ENCODE measurements around the gene RBM6. TPM values are rescaled to one million over a fixed set of nuclear protein-coding genes. Genes with fewer than 3 reads are reported as not detected.

Gene RBM6
- total RNA-seq, 1 experiment from 2014 or later, result 90.7 TPM

- Mint-ChIP-seq H3K36me3 (ENCODE audit: insufficient read depth in 1 of 3, low read depth in 3 of 3) (peaks cover 0 to 11% (median 0%) of the 10 kb centered on the region in 3 experiments; a peak in 5 of 7 replicates), H3K4me3 (no peak overlapping the region), H3K9me3 (no peaks in the 10 kb centered on the region; a peak in 1 of 5 replicates), H3K27ac (no peak overlapping the region), H3K27me3 (ENCODE audit: low read depth) (no peaks in the 10 kb centered on the region; the same call in 1 of the 2 replicates), H3K4me1 (peaks cover 41 to 64% of the 10 kb centered on the region in 2 experiments)
- Histone ChIP-seq H3K23me2 (ENCODE audit: insufficient read length, low read depth, low read length, poor library complexity, severe bottlenecking) (no peaks in the 10 kb centered on the region), H2AFZ (ENCODE audit: low read length) (no peak overlapping the region), H3K79me2 (ENCODE audit: insufficient read depth, low read length) (no peaks in the 10 kb centered on the region), H3K4ac (ENCODE audit: low read depth, low read length) (no peak overlapping the region), H3K23ac (ENCODE audit: insufficient read length, low read depth, low read length) (no peak overlapping the region), H4K5ac (ENCODE audit: insufficient read length, low read depth, low read length) (no peak overlapping the region), H2AK5ac (ENCODE audit: insufficient read length, low read length) (no peak overlapping the region), H3K9ac (ENCODE audit: extremely low read depth, insufficient read length, low read length) (no peak overlapping the region), H3K9me3 (ENCODE audit: control insufficient read depth, low read depth, low read length) (no peaks in the 10 kb centered on the region), H3K14ac (ENCODE audit: insufficient read depth, low read length) (no peak overlapping the region), H3K56ac (ENCODE audit: insufficient read length, low read depth, low read length) (no peak overlapping the region), H3K4me2 (ENCODE audit: insufficient read depth, insufficient read length, low read length) (no peak overlapping the region), H2BK120ac (ENCODE audit: low read depth, low read length, poor library complexity, severe bottlenecking) (no peak overlapping the region), H4K91ac (ENCODE audit: insufficient read length, low read depth, low read length) (no peak overlapping the region), H4K20me1 (ENCODE audit: control insufficient read depth, insufficient read depth, insufficient read length) (no peaks in the 10 kb centered on the region), H2BK5ac (ENCODE audit: insufficient read length, low read length) (no peak overlapping the region), H2BK20ac (ENCODE audit: low read depth, low read length, poor library complexity, severe bottlenecking) (no peak overlapping the region), H2BK15ac (ENCODE audit: low read depth, low read length) (no peak overlapping the region), H3K27me3 (ENCODE audit: insufficient read depth, low read length) (no peaks in the 10 kb centered on the region; the same call in 1 of the 2 replicates), H3K79me1 (ENCODE audit: insufficient read depth, low read depth, low read length, poor library complexity, severe bottlenecking) (no peaks in the 10 kb centered on the region), H3K27ac (ENCODE audit: insufficient read length, low read depth, low read length) (no peak overlapping the region), H3T11ph (ENCODE audit: low read length) (no peak overlapping the region), H4K8ac (replicated peaks; ENCODE audit: insufficient read length, low read depth, low read length) (no peak overlapping the region), H3K18ac (ENCODE audit: insufficient read length, low read depth, low read length) (no peak overlapping the region), H3K4me1 (ENCODE audit: insufficient read depth, low read length) (peaks cover 2% of the 10 kb centered on the region; the same call in 1 of the 2 replicates), H2BK12ac (ENCODE audit: insufficient read length, low read depth, low read length) (no peak overlapping the region)
- no CpG with 5 or more reads among the region's 14 CpGs for WGBS (ENCODE audit: extremely low coverage, insufficient read length, low lambda C conversion rate)
- no peak for DNase-seq
- TF ChIP-seq CTCF (conservative IDR thresholded peaks at IDR 0.05), result no peak
These were observed 31.4 kb upstream of the RBM6 start for GRCh38 chr3:49908373-49909199.
